Progenitor cell of endocrine pancreas (in vitro differentiated cells): ENCODE results near the gene RNF25. TPM values are rescaled to one million over a fixed set of nuclear protein-coding genes. Genes with fewer than 3 reads are reported as not detected.

Source experiments
- DNase-seq: peaks from one replicate; pipeline ENCODE4 v3.0.0; 2021; ENCODE audit warnings: low spot score; ENCODE audit not compliant: unreplicated experiment
- H3K27ac Mint-ChIP-seq: 2 replicates; pipeline ENCODE4 v1.8.0; 2021; ENCODE audit warnings: mild to moderate bottlenecking, moderate library complexity, mixed read lengths
- H3K27me3 Mint-ChIP-seq: 2 replicates; pipeline ENCODE4 v1.8.0; 2021; ENCODE audit warnings: mixed read lengths
- H3K36me3 Mint-ChIP-seq: 2 replicates; pipeline ENCODE4 v1.8.0; 2022; ENCODE audit warnings: mixed read lengths; ENCODE audit not compliant: insufficient read depth
- H3K4me1 Mint-ChIP-seq: 2 replicates; pipeline ENCODE4 v1.8.0; 2021; ENCODE audit warnings: low read depth, mixed read lengths
- H3K4me3 Mint-ChIP-seq: 2 replicates; pipeline ENCODE4 v1.8.0; 2021; ENCODE audit warnings: low read depth, mild to moderate bottlenecking, moderate library complexity, mixed read lengths
- H3K9me3 Mint-ChIP-seq: 2 replicates; pipeline ENCODE4 v1.8.0; 2021; ENCODE audit warnings: low read depth, mixed read lengths
- total RNA-seq: library from RNA; stranded (reverse); gene quantifications from 2 replicates; pipeline ENCODE4 v1.2.1, GENCODE V29; 2021
- TF ChIP-seq, protein P1 (sequence below): fragments of 200-600 bp; sonication (generic); IDR thresholded peaks from one replicate; pipeline ENCODE4 v1.5.0; 2021; ENCODE audit warnings: antibody characterized with exemption, mild to moderate bottlenecking; ENCODE audit not compliant: unreplicated experiment

RNF25 gene
- total RNA-seq, 1 donor from 2014 or later = 28.7 TPM

DNA sequence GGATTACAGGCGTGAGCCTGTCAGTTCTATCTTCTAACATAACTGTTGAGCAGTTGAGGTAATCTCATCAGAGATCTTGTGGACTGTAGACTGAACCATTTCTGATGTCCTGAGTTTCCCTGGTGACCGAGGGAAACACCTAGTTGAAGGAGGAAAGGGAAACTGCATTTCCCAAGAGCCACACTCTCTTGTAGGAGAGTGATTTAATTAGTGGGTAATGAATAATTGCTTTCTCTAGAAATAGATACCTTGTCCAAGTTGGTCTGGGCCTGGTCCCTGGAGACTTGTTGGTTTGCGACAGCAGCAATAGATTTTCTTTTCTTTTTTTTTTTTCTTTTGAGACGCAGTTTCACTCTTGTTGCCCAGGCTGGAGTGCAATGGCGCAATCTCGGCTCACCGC, 46.3 kb upstream of the RNF25 start:
- H3K4me3 Mint-ChIP-seq = no peak overlapping the region
- TF ChIP-seq, protein P1, sequence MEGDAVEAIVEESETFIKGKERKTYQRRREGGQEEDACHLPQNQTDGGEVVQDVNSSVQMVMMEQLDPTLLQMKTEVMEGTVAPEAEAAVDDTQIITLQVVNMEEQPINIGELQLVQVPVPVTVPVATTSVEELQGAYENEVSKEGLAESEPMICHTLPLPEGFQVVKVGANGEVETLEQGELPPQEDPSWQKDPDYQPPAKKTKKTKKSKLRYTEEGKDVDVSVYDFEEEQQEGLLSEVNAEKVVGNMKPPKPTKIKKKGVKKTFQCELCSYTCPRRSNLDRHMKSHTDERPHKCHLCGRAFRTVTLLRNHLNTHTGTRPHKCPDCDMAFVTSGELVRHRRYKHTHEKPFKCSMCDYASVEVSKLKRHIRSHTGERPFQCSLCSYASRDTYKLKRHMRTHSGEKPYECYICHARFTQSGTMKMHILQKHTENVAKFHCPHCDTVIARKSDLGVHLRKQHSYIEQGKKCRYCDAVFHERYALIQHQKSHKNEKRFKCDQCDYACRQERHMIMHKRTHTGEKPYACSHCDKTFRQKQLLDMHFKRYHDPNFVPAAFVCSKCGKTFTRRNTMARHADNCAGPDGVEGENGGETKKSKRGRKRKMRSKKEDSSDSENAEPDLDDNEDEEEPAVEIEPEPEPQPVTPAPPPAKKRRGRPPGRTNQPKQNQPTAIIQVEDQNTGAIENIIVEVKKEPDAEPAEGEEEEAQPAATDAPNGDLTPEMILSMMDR = no peak
- DNase-seq = no peak
- H3K27me3 Mint-ChIP-seq = no peaks in the 10 kb centered on the region
- no peak overlapping the region for H3K27ac Mint-ChIP-seq
- no peaks in the 10 kb centered on the region for H3K9me3 Mint-ChIP-seq
- H3K4me1 Mint-ChIP-seq = peaks cover 26% of the 10 kb centered on the region
- peaks cover 9% of the 10 kb centered on the region for H3K36me3 Mint-ChIP-seq

DNA sequence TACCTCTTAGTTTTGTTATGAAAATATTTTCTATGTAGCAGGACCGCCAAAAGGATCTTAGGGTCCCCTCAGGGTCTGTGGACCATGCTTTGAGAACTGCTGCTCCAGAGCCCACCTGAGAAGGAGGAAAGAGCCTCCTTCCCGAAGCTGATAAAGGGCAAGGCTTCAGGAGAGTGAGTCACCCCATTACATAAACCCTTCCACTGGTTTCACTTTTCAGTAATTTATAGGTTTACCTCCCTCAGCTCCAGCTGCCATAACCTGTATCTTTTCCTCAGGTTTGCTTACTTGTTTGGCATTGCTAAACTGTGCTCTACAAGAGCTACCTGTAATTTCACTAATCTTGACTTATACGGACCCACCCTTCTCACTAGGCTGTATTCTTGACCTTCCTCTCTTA, 45.5 kb upstream of the RNF25 start:
- no peak overlapping the region for H3K27ac Mint-ChIP-seq

DNA sequence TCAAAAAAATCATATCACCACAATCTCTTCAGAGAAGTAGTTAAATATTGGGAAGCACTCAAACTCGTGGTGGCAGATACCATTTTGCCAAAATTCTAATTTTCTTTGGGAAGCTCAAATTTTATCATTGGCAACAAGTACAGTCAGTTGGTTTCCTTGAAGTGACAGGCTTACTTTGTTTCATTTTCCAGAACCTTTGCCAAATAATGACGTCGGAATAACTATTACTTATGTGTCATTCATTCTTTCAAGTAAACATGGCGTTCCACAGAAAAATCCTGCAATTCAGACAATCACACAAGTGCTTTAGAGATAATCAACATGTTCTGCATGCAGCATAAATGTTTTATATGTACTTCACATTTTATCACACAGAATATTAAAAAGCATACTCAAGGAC, 44.3 kb upstream of the RNF25 start:
- H3K9me3 Mint-ChIP-seq = no peaks in the 10 kb centered on the region
- H3K4me3 Mint-ChIP-seq = no peak overlapping the region
- DNase-seq = no peak
- no peak overlapping the region for H3K27ac Mint-ChIP-seq
- TF ChIP-seq, protein P1 = no peak
- peaks cover 9% of the 10 kb centered on the region for H3K36me3 Mint-ChIP-seq
- peaks cover 18% of the 10 kb centered on the region for H3K4me1 Mint-ChIP-seq
- H3K27me3 Mint-ChIP-seq = no peaks in the 10 kb centered on the region

More for the DNA sequence above, 45.5 kb upstream of the RNF25 start:
- H3K4me3 Mint-ChIP-seq = no peak overlapping the region
- DNase-seq = no peak
- TF ChIP-seq, protein P1 = no peak
- H3K9me3 Mint-ChIP-seq = no peaks in the 10 kb centered on the region
- H3K36me3 Mint-ChIP-seq = peaks cover 9% of the 10 kb centered on the region
- peaks cover 18% of the 10 kb centered on the region for H3K4me1 Mint-ChIP-seq
- no peaks in the 10 kb centered on the region for H3K27me3 Mint-ChIP-seq

DNA sequence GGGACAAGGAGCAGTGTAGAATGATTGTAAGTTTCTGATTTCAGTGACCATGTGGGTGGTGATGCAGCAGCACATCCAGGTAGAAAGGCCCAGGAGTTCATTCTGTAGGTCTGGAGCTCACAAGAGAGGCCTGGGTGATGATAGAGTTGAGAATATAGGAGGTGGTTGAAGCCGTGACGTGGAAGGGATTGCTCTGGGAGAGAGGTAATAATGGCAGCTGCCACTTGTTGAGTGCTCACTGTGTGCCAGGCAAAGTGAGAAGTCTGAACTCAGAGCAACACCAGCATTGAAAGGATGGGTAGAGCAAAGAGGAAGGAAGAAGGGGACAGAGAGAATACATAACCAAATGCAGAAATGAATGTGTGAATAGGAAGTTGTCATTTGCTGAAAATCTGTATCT, 42.1 kb upstream of the RNF25 start:
- H3K27ac Mint-ChIP-seq = no peak overlapping the region

DNA sequence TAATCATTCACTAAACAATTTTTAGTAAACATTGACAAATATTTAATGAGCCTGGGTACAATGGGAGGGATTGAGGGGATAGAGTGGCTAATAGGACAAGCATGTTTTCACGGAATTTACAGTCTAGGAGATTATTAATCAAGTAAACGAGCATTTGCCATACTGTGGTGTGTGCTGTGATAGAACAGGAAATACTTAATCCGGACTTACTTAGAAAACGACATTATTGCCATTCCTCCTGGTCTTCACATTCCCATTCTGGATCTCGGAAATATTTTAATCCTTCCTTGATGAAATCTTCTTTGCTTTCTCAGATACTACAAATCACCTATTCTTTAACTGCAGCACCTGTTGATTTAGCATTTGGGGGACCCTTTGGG, 39.7 kb upstream of the RNF25 start:
- DNase-seq = no peak
- Mint-ChIP-seq H3K4me3 (peak overlapping the region; percentile 96), H3K9me3 (no peaks in the 10 kb centered on the region), H3K36me3 (peaks cover 2% of the 10 kb centered on the region), H3K27me3 (no peaks in the 10 kb centered on the region), H3K27ac (peak overlapping the region; percentile 99), H3K4me1 (peaks cover 12% of the 10 kb centered on the region)
- TF ChIP-seq, protein P1 = no peak

More for the DNA sequence above, 42.1 kb upstream of the RNF25 start:
- no peak for DNase-seq
- no peak overlapping the region for H3K4me3 Mint-ChIP-seq
- TF ChIP-seq, protein P1 = no peak
- no peaks in the 10 kb centered on the region for H3K27me3 Mint-ChIP-seq
- H3K9me3 Mint-ChIP-seq = no peaks in the 10 kb centered on the region
- H3K36me3 Mint-ChIP-seq = peaks cover 6% of the 10 kb centered on the region
- H3K4me1 Mint-ChIP-seq = peaks cover 12% of the 10 kb centered on the region
